ENCODE data around the gene NOP56.
"Not testable (repeated sequence)": the region's sequence is repeated elsewhere in the genome, so short reads cannot be mapped to it uniquely, and the experiment has no call there.

NOP56 gene

GRCh38 chr20:2643708-2644107 is 8.7 kb upstream of the NOP56 start:
- no peak for DNase-seq (ENCODE audit: low read depth in 3 of 3)

- peak in 1 of 3 experiments; percentile 29 for DNase-seq (ENCODE audit: low read depth in 3 of 3)
Observed at GRCh38 chr20:2652724-2653555, 508 bp downstream of the NOP56 start.

- no peak for DNase-seq (ENCODE audit: low read depth in 3 of 3)
Observed at GRCh38 chr20:2653556-2654383, 1.3 kb downstream of the NOP56 start.

- DNase-seq (ENCODE audit: low read depth in 3 of 3) = no peak
Observed at GRCh38 chr20:2654384-2654822, 2.0 kb downstream of the NOP56 start.

GRCh38 chr20:2654831-2655230 is 2.4 kb downstream of the NOP56 start:
- DNase-seq (ENCODE audit: low read depth in 3 of 3) = no peak

GRCh38 chr20:2655331-2656116 is 3.1 kb downstream of the NOP56 start:
- DNase-seq (ENCODE audit: low read depth in 3 of 3) = no peak

- DNase-seq (ENCODE audit: low read depth in 3 of 3) = no peak
Observed at GRCh38 chr20:2656471-2657117, 4.2 kb downstream of the NOP56 start.

GRCh38 chr20:2657241-2657640 is 4.8 kb downstream of the NOP56 start:
- no peak for DNase-seq (ENCODE audit: low read depth in 3 of 3)

GRCh38 chr20:2657674-2658073 is 5.2 kb downstream of the NOP56 start:
- DNase-seq (ENCODE audit: low read depth in 3 of 3) = no peak

GRCh38 chr20:2658414-2659354 is 6.3 kb downstream of the NOP56 start:
- no peak for DNase-seq (ENCODE audit: low read depth in 3 of 3)

GRCh38 chr20:2659547-2659946 is 7.1 kb downstream of the NOP56 start:
- DNase-seq (ENCODE audit: low read depth in 3 of 3) = no peak

GRCh38 chr20:2663364-2663886 is 11.0 kb downstream of the NOP56 start:
- DNase-seq (ENCODE audit: low read depth in 3 of 3) = no peak

- peak; percentile 75 to 81 (median 81) for DNase-seq (ENCODE audit: low read depth in 3 of 3)
Observed at GRCh38 chr20:2663887-2664719, 11.7 kb downstream of the NOP56 start, which contains the start of gene IDH3B. IDH3B (minus strand) TSS chr20:2664216; CDS start chr20:2664188, 28 bp downstream.

GRCh38 chr20:2671977-2672376 is 19.5 kb downstream of the NOP56 start:
- no peak for DNase-seq (ENCODE audit: low read depth in 3 of 3)

- no peak for DNase-seq (ENCODE audit: low read depth in 3 of 3)
Observed at GRCh38 chr20:2672446-2672845, 20.0 kb downstream of the NOP56 start.

GRCh38 chr20:2673453-2673852 is 21.0 kb downstream of the NOP56 start:
- no peak for DNase-seq (ENCODE audit: low read depth in 3 of 3)

GRCh38 chr20:2680046-2680445 is 27.6 kb downstream of the NOP56 start:
- DNase-seq (ENCODE audit: low read depth in 3 of 3) = no peak

- DNase-seq (ENCODE audit: low read depth in 3 of 3) = not testable (repeated sequence)
Observed at GRCh38 chr20:2682040-2682439, 29.6 kb downstream of the NOP56 start.

GRCh38 chr20:2684817-2685216 is 32.4 kb downstream of the NOP56 start:
- not testable (repeated sequence) for DNase-seq (ENCODE audit: low read depth in 3 of 3)

Measured in stimulated activated CD4-positive, alpha-beta T cell treated with anti-CD3 and anti-CD28 coated beads, TNF-alpha, amount 100 ng/mL, for 4 hours (primary cell).